ENCODE measurements around the gene TRMT6.

- TF ChIP-seq, protein P1, sequence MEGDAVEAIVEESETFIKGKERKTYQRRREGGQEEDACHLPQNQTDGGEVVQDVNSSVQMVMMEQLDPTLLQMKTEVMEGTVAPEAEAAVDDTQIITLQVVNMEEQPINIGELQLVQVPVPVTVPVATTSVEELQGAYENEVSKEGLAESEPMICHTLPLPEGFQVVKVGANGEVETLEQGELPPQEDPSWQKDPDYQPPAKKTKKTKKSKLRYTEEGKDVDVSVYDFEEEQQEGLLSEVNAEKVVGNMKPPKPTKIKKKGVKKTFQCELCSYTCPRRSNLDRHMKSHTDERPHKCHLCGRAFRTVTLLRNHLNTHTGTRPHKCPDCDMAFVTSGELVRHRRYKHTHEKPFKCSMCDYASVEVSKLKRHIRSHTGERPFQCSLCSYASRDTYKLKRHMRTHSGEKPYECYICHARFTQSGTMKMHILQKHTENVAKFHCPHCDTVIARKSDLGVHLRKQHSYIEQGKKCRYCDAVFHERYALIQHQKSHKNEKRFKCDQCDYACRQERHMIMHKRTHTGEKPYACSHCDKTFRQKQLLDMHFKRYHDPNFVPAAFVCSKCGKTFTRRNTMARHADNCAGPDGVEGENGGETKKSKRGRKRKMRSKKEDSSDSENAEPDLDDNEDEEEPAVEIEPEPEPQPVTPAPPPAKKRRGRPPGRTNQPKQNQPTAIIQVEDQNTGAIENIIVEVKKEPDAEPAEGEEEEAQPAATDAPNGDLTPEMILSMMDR (IDR thresholded peaks at IDR 0.05 in 4 of 5, conservative IDR thresholded peaks at IDR 0.05 in 1 of 5): no peak
- no peak for TF ChIP-seq POLR2A (IDR thresholded peaks at IDR 0.05)
Observed at GRCh38 chr20:5969940-5970339, 19.6 kb upstream of the TRMT6 start.
